Measurements from ENCODE around the gene ARAP1.

The ARAP1 gene

GRCh38 chr11:72646472-72646871 lies 105.7 kb downstream of the ARAP1 start:
- DNase-seq, result no peak
- Histone ChIP-seq H3K27ac (no peak overlapping the region), H3K36me3 (replicated peaks) (no peaks in the 10 kb centered on the region), H3K4me3 (ENCODE audit: low read depth, low read length) (no peak overlapping the region), H3K27me3 (replicated peaks) (peaks cover 7% of the 10 kb centered on the region)
- TF ChIP-seq, protein P1, sequence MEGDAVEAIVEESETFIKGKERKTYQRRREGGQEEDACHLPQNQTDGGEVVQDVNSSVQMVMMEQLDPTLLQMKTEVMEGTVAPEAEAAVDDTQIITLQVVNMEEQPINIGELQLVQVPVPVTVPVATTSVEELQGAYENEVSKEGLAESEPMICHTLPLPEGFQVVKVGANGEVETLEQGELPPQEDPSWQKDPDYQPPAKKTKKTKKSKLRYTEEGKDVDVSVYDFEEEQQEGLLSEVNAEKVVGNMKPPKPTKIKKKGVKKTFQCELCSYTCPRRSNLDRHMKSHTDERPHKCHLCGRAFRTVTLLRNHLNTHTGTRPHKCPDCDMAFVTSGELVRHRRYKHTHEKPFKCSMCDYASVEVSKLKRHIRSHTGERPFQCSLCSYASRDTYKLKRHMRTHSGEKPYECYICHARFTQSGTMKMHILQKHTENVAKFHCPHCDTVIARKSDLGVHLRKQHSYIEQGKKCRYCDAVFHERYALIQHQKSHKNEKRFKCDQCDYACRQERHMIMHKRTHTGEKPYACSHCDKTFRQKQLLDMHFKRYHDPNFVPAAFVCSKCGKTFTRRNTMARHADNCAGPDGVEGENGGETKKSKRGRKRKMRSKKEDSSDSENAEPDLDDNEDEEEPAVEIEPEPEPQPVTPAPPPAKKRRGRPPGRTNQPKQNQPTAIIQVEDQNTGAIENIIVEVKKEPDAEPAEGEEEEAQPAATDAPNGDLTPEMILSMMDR (IDR thresholded peaks at IDR 0.05; ENCODE audit: low read depth, low read length, missing control alignments), result no peak
- in situ Hi-C loops (cut with HindIII; ENCODE audit: low pct_ligation_motif_present, low sequenced_read_pairs), result no loop called here

- Histone ChIP-seq H3K36me3 (replicated peaks) (no peaks in the 10 kb centered on the region), H3K4me3 (ENCODE audit: low read depth, low read length) (no peak overlapping the region), H3K27me3 (replicated peaks) (peaks cover 11% of the 10 kb centered on the region), H3K27ac (no peak overlapping the region)
- in situ Hi-C loops (cut with HindIII; ENCODE audit: low pct_ligation_motif_present, low sequenced_read_pairs), result no loop called here
- DNase-seq, result no peak
- TF ChIP-seq, protein P1 (IDR thresholded peaks at IDR 0.05; ENCODE audit: low read depth, low read length, missing control alignments), result no peak
Observed at GRCh38 chr11:72646024-72646423, 106.2 kb downstream of the ARAP1 start.

DNA sequence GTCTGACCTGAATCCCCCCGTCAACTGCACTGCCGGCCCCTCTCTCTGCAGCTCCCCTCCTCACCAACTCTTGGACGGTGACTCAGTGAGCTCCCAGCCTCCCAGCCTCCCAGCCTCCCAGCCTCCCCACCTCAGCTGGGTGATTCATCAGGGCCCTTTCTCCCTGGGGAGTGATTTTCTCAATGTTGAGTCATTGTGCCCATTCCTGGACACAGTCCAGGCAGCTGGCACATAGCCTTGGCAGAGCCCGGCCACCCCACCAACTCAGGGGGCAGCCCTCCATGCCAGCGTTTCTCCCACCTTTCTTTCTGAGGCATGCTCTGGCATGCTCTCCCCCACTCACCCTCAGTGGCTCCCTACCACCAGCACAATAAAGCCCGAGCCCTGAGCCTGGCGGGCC lies 108.7 kb downstream of the ARAP1 start:
- Histone ChIP-seq H3K27me3 (replicated peaks) (peaks cover 16% of the 10 kb centered on the region), H3K36me3 (replicated peaks) (no peaks in the 10 kb centered on the region), H3K27ac (no peak overlapping the region), H3K4me3 (ENCODE audit: low read depth, low read length) (no peak overlapping the region)
- in situ Hi-C loops (cut with HindIII; ENCODE audit: low pct_ligation_motif_present, low sequenced_read_pairs), result no loop called here
- TF ChIP-seq, protein P1 (IDR thresholded peaks at IDR 0.05; ENCODE audit: low read depth, low read length, missing control alignments), result no peak
- DNase-seq, result peak; percentile 18

GRCh38 chr11:72642884-72643522 lies 109.2 kb downstream of the ARAP1 start:
- TF ChIP-seq, protein P1 (IDR thresholded peaks at IDR 0.05; ENCODE audit: low read depth, low read length, missing control alignments), result peak; percentile 73
- Histone ChIP-seq H3K27me3 (replicated peaks) (peaks cover 16% of the 10 kb centered on the region), H3K4me3 (ENCODE audit: low read depth, low read length) (peak overlapping the region; percentile 54), H3K36me3 (replicated peaks) (no peaks in the 10 kb centered on the region), H3K27ac (no peak overlapping the region)
- in situ Hi-C loops (cut with HindIII; ENCODE audit: low pct_ligation_motif_present, low sequenced_read_pairs), result no loop called here
- DNase-seq, result no peak

GRCh38 chr11:72642043-72642883 lies 109.9 kb downstream of the ARAP1 start:
- peak overlapping the region; percentile 54 for H3K4me3 ChIP-seq (ENCODE audit: low read depth, low read length)
- in situ Hi-C loops (cut with HindIII; ENCODE audit: low pct_ligation_motif_present, low sequenced_read_pairs), result no loop called here
- DNase-seq, result no peak
- H3K36me3 ChIP-seq (replicated peaks), result no peaks in the 10 kb centered on the region
- peaks cover 16% of the 10 kb centered on the region for H3K27me3 ChIP-seq (replicated peaks)
- H3K27ac ChIP-seq, result no peak overlapping the region
- TF ChIP-seq, protein P1 (IDR thresholded peaks at IDR 0.05; ENCODE audit: low read depth, low read length, missing control alignments), result no peak
